GM19455 (cell line): Measurements from ENCODE around the gene NUP210L.
"Not testable (repeated sequence)": the region's sequence is repeated elsewhere in the genome, so short reads cannot be mapped to it uniquely, and the experiment has no call there.

Experiments
- ATAC-seq: cut with Tn5 transposase; IDR thresholded peaks from one replicate; pipeline ENCODE4 v1.9.1; 2021; ENCODE audit not compliant: unreplicated experiment

NUP210L gene

GRCh38 chr1:154170547-154171222 is 15.8 kb upstream of the NUP210L start:
- no peak for ATAC-seq

GRCh38 chr1:154167461-154167860 is 12.6 kb upstream of the NUP210L start:
- no peak for ATAC-seq

- no peak for ATAC-seq
These were observed 11.3 kb upstream of the NUP210L start for GRCh38 chr1:154166207-154166606.

GRCh38 chr1:154159554-154159953 is 4.7 kb upstream of the NUP210L start:
- ATAC-seq: no peak

- ATAC-seq: no peak
These were observed 3.6 kb upstream of the NUP210L start for GRCh38 chr1:154158307-154159125.

GRCh38 chr1:154157520-154158306 is 2.8 kb upstream of the NUP210L start:
- ATAC-seq: no peak

- ATAC-seq: no peak
These were observed 378 bp upstream of the NUP210L start for GRCh38 chr1:154155251-154155650.

GRCh38 chr1:154154053-154154452 is 820 bp downstream of the NUP210L start:
- no peak for ATAC-seq

GRCh38 chr1:154151311-154151710 is 3.6 kb downstream of the NUP210L start:
- no peak for ATAC-seq

- no peak for ATAC-seq
These were observed 6.1 kb downstream of the NUP210L start for GRCh38 chr1:154148807-154149206.

- ATAC-seq: not testable (repeated sequence)
These were observed 7.4 kb downstream of the NUP210L start for GRCh38 chr1:154147505-154147904.

- no peak for ATAC-seq
These were observed 8.9 kb downstream of the NUP210L start for GRCh38 chr1:154145986-154146385.

- no peak for ATAC-seq
These were observed 12.5 kb downstream of the NUP210L start for GRCh38 chr1:154142358-154142757.

- ATAC-seq: no peak
These were observed 13.6 kb downstream of the NUP210L start for GRCh38 chr1:154141240-154141639.

GRCh38 chr1:154137888-154138287 is 17.0 kb downstream of the NUP210L start:
- no peak for ATAC-seq

GRCh38 chr1:154133256-154133655 is 21.6 kb downstream of the NUP210L start:
- ATAC-seq: no peak

GRCh38 chr1:154129391-154129970 is 25.4 kb downstream of the NUP210L start:
- ATAC-seq: no peak

- not testable (repeated sequence) for ATAC-seq
These were observed 31.7 kb downstream of the NUP210L start for GRCh38 chr1:154123205-154123604.

- ATAC-seq: no peak
These were observed 37.2 kb downstream of the NUP210L start for GRCh38 chr1:154117642-154118041.

GRCh38 chr1:154115180-154115579 is 39.7 kb downstream of the NUP210L start:
- ATAC-seq: no peak

- ATAC-seq: no peak
These were observed 50.3 kb downstream of the NUP210L start for GRCh38 chr1:154104433-154105082.
